Daoy (cell line): ENCODE data around the gene IGSF3. TPM values are rescaled to one million over a fixed set of nuclear protein-coding genes. Genes with fewer than 3 reads are reported as not detected.

Experiments used
- DNase-seq: peaks from one replicate; pipeline ENCODE4 v3.0.0-alpha.2; 2015; ENCODE audit warnings: low read depth
- total RNA-seq: library from RNA; depleted of rRNA; stranded (reverse); fragments of >200 nt; shearing (Covaris generic); gene quantifications from 2 replicates; pipeline ENCODE4 v1.2.3, GENCODE V29; 2014; rRNA removed

Gene IGSF3
- 22.4 and 24.6 TPM in 2 replicates for total RNA-seq

GRCh38 chr1:116667575-116668105, at the start of gene IGSF3:
IGSF3 (minus strand) TSS chr1:116667733; CDS start chr1:116666326, 1,407 bp downstream.
- DNase-seq, result peak; percentile 92

- no peak for DNase-seq
These were observed 49.8 kb upstream of the IGSF3 start for GRCh38 chr1:116717318-116717717.

GRCh38 chr1:116716391-116716790, 48.9 kb upstream of the IGSF3 start:
- DNase-seq, result no peak

GRCh38 chr1:116713474-116713873, 45.9 kb upstream of the IGSF3 start:
- no peak for DNase-seq

- DNase-seq, result peak; percentile 70
These were observed 45.0 kb upstream of the IGSF3 start for GRCh38 chr1:116712510-116712909.

- DNase-seq, result peak; percentile 76
These were observed 43.8 kb upstream of the IGSF3 start for GRCh38 chr1:116711263-116711840.

GRCh38 chr1:116710420-116711262, 43.1 kb upstream of the IGSF3 start:
- DNase-seq, result no peak

GRCh38 chr1:116709666-116710167, 42.2 kb upstream of the IGSF3 start:
- no peak for DNase-seq

GRCh38 chr1:116708255-116708900, 40.8 kb upstream of the IGSF3 start:
- no peak for DNase-seq

- no peak for DNase-seq
These were observed 39.3 kb upstream of the IGSF3 start for GRCh38 chr1:116706841-116707240.

GRCh38 chr1:116706123-116706522, 38.6 kb upstream of the IGSF3 start:
- DNase-seq, result no peak

- DNase-seq, result no peak
These were observed 36.7 kb upstream of the IGSF3 start for GRCh38 chr1:116704278-116704677.

GRCh38 chr1:116699605-116700004, 32.1 kb upstream of the IGSF3 start:
- no peak for DNase-seq

GRCh38 chr1:116698244-116698595, 30.7 kb upstream of the IGSF3 start:
- no peak for DNase-seq

GRCh38 chr1:116697548-116698243, 30.2 kb upstream of the IGSF3 start:
- peak; percentile 39 for DNase-seq

GRCh38 chr1:116694524-116694923, 27.0 kb upstream of the IGSF3 start:
- DNase-seq, result no peak

GRCh38 chr1:116693759-116694480, 26.4 kb upstream of the IGSF3 start:
- peak; percentile 89 for DNase-seq

GRCh38 chr1:116692879-116693278, 25.3 kb upstream of the IGSF3 start:
- no peak for DNase-seq

- no peak for DNase-seq
These were observed 23.4 kb upstream of the IGSF3 start for GRCh38 chr1:116690849-116691406.

GRCh38 chr1:116690396-116690848, 22.9 kb upstream of the IGSF3 start:
- DNase-seq, result no peak
